LNCAP (cell line): ENCODE measurements around the gene PKMYT1.

Source experiments
- TF ChIP-seq, protein P1 (sequence below): fragments of 450-650 bp; IDR thresholded peaks from 2 replicates; pipeline ENCODE4 v1.5.1; 2017; ENCODE audit warnings: mild to moderate bottlenecking

The PKMYT1 gene

GRCh38 chr16:2950353-2950724 is 29.9 kb downstream of the PKMYT1 start:
- TF ChIP-seq, protein P1, sequence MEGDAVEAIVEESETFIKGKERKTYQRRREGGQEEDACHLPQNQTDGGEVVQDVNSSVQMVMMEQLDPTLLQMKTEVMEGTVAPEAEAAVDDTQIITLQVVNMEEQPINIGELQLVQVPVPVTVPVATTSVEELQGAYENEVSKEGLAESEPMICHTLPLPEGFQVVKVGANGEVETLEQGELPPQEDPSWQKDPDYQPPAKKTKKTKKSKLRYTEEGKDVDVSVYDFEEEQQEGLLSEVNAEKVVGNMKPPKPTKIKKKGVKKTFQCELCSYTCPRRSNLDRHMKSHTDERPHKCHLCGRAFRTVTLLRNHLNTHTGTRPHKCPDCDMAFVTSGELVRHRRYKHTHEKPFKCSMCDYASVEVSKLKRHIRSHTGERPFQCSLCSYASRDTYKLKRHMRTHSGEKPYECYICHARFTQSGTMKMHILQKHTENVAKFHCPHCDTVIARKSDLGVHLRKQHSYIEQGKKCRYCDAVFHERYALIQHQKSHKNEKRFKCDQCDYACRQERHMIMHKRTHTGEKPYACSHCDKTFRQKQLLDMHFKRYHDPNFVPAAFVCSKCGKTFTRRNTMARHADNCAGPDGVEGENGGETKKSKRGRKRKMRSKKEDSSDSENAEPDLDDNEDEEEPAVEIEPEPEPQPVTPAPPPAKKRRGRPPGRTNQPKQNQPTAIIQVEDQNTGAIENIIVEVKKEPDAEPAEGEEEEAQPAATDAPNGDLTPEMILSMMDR = no peak

GRCh38 chr16:2949705-2950352 is 30.4 kb downstream of the PKMYT1 start:
- TF ChIP-seq, protein P1 = no peak

- TF ChIP-seq, protein P1 = no peak
Observed at GRCh38 chr16:2948807-2949704, 31.2 kb downstream of the PKMYT1 start.

GRCh38 chr16:2946649-2947048 is 33.6 kb downstream of the PKMYT1 start:
- TF ChIP-seq, protein P1 = no peak

GRCh38 chr16:2942045-2942444 is 38.2 kb downstream of the PKMYT1 start:
- TF ChIP-seq, protein P1 = no peak

- TF ChIP-seq, protein P1 = no peak
Observed at GRCh38 chr16:2939968-2940367, 40.3 kb downstream of the PKMYT1 start.

- TF ChIP-seq, protein P1 = no peak
Observed at GRCh38 chr16:2938206-2938605, 42.0 kb downstream of the PKMYT1 start.
